Rectal smooth muscle tissue (tissue), 1 donor: ENCODE measurements around the gene RNASEH1.

Experiments used
- H3K27ac ChIP-seq: one replicate; pipeline ENCODE4 v1.7.0; 2013; ENCODE audit warnings: low read depth, low read length, inconsistent platforms
- H3K27me3 ChIP-seq: one replicate; pipeline ENCODE4 v1.7.0; 2013; ENCODE audit warnings: low read length; ENCODE audit not compliant: control insufficient read depth, insufficient read depth
- H3K36me3 ChIP-seq: one replicate; pipeline ENCODE4 v1.7.0; 2013; ENCODE audit warnings: low read length; ENCODE audit not compliant: control insufficient read depth, insufficient read depth
- H3K4me1 ChIP-seq: one replicate; pipeline ENCODE4 v1.7.0; 2013; ENCODE audit warnings: low read length; ENCODE audit not compliant: control insufficient read depth, insufficient read depth
- H3K4me3 ChIP-seq: one replicate; pipeline ENCODE4 v1.7.0; 2013; ENCODE audit warnings: low read length
- H3K9ac ChIP-seq: one replicate; pipeline ENCODE4 v1.7.0; 2013; ENCODE audit warnings: low read length

The RNASEH1 gene

DNA sequence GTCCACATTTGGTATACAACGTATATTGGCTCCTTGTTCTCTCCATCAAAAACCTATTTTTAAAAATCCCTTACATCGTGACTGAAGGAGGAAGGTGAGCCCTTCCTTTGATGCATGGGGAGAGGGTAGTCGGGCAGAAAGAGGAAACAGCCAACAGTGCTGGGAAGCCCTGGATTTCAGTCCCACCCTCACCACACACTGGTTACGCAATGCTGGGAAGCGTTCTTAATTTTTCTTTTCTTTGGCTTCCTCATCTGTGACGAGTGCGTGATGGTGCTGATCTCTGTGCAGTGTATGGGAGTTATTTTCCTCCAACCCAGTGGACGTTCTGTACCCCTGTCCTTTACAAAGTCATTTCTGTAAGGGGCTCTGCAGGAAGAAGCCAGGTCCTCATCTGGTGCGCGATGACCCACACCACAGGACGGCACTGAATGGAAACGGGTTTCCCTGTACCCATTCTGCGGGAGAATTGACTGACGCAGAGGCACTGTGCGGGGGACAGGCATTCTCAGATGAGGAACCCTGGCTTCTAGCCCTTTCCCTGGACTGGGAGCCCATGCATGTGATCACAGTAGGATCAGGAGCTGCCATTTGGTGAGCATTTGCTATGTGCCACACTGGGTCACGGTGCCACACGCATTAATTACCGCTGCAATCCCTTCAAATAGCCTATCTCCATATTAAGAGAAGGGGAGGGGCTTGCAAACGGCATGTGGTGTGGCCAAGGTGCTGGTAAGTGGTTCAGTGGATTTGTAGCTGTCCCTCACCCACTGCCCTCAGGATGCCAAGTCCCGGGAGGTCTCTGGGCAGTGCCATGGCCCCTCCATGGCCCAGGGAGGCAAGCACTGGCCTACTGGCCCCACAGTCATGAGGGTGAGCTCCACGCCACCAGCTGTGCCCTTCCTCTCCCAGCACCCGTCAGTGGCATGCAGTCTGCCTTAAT is 41.0 kb upstream of the RNASEH1 start:
- Histone ChIP-seq H3K4me1 (no peaks in the 10 kb centered on the region), H3K36me3 (no peaks in the 10 kb centered on the region), H3K9ac (no peak overlapping the region), H3K4me3 (no peak overlapping the region), H3K27ac (no peak overlapping the region), H3K27me3 (no peaks in the 10 kb centered on the region)

DNA sequence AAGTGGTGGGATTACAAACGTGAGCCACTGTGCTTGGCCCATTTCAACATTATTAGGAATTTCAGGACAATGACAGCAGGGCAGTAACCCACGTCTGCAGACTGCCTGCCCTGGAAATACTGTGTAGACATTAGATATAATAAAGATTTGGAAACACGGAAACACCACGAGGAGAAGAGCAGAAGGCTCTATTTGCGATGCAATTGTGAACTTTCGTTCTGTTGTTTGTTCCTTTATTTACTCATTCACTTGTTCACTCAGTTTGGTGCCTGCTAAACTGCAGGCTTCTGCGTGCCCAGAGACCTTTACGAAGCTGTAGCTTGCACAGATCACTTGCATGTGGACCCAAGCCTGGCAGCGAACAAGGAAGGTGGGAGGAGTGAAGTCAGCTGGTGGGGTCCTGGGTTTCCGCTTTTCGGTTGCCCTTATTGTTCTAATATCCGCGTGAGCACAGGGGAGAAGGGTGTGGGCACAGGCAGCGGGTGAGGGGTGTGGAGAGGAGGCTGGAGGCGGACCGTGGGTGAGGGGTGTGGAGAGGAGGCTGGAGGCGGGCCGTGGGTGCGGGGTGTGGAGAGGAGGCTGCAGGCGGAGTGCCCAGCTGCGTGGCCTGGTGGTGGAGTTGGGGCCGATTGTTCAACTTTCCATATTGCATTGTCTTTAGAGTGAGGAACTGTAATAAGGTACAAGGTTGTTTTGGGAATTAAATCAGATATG is 40.2 kb upstream of the RNASEH1 start:
- H3K4me3 ChIP-seq, result no peak overlapping the region
- no peaks in the 10 kb centered on the region for H3K36me3 ChIP-seq
- H3K9ac ChIP-seq, result no peak overlapping the region
- no peaks in the 10 kb centered on the region for H3K4me1 ChIP-seq
- no peak overlapping the region for H3K27ac ChIP-seq
- H3K27me3 ChIP-seq, result no peaks in the 10 kb centered on the region

DNA sequence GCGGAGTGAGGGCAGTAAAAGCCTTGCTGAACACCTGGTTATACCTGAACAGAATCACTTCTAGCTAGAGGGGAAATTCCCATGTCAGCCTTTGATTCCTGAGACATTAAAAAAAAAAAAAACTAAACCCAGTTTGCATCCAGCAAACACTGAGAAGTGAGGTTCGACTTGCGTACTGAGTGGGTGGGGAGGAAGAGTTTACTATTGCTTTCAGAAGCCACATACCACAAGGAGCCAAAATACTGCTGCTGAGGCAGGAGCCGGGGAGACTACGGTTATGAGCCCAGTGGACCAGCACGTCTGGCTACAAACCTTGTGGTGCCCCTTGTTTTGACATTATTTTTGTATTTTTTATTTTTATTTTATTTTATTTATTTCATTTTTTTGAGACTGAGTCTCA is 39.4 kb upstream of the RNASEH1 start:
- H3K27ac ChIP-seq, result no peak overlapping the region
- no peak overlapping the region for H3K9ac ChIP-seq
- H3K27me3 ChIP-seq, result no peaks in the 10 kb centered on the region
- H3K4me1 ChIP-seq, result no peaks in the 10 kb centered on the region
- no peaks in the 10 kb centered on the region for H3K36me3 ChIP-seq
- H3K4me3 ChIP-seq, result no peak overlapping the region

DNA sequence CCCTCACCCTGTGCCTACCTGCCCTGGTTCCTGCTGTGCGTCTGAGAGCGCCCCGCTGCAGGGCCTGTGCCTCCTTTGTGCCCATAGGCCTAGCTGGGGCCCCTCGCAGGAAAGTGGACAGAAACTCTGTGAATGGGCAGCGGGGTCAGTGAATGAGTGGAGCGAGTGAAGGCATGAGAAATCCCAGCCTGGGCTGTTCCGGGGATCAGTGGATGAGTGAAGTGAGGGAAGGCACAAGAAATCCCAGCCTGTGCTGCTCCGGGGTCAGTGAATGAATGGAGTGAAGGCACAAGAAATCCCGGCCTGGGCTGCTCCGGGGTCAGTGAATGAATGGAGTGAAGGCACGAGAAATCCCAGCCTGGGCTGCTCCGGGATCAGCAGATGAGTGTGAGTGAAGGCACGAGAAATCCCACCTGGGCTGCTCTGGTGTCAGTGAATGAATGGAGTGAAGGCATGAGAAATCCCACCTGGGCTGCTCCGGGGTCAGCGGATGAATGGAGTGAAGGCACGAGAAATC is 38.8 kb upstream of the RNASEH1 start:
- Histone ChIP-seq H3K36me3 (no peaks in the 10 kb centered on the region), H3K4me3 (no peak overlapping the region), H3K9ac (no peak overlapping the region), H3K27me3 (no peaks in the 10 kb centered on the region), H3K4me1 (no peaks in the 10 kb centered on the region), H3K27ac (no peak overlapping the region)

- Histone ChIP-seq H3K36me3 (no peaks in the 10 kb centered on the region), H3K4me1 (no peaks in the 10 kb centered on the region), H3K4me3 (no peak overlapping the region), H3K27me3 (no peaks in the 10 kb centered on the region), H3K9ac (no peak overlapping the region), H3K27ac (no peak overlapping the region)
These were observed 37.9 kb upstream of the RNASEH1 start for GRCh38 chr2:3595985-3596384.

GRCh38 chr2:3595404-3595803 is 37.3 kb upstream of the RNASEH1 start:
- Histone ChIP-seq H3K27me3 (no peaks in the 10 kb centered on the region), H3K27ac (no peak overlapping the region), H3K4me1 (no peaks in the 10 kb centered on the region), H3K9ac (no peak overlapping the region), H3K4me3 (no peak overlapping the region), H3K36me3 (no peaks in the 10 kb centered on the region)

- no peaks in the 10 kb centered on the region for H3K27me3 ChIP-seq
- no peaks in the 10 kb centered on the region for H3K4me1 ChIP-seq
- no peaks in the 10 kb centered on the region for H3K36me3 ChIP-seq
- no peak within 1 kb of the TSS for H3K9ac ChIP-seq
- H3K27ac ChIP-seq, result peak within 1 kb of the TSS; percentile 14
- H3K4me3 ChIP-seq, result peak within 1 kb of the TSS; percentile 15
These were observed 36.6 kb upstream of the RNASEH1 start, which contains the start of gene COLEC11 for GRCh38 chr2:3594493-3595281. Gene COLEC11, plus strand, starts transcription at chr2:3595112. Its CDS starts 9,229 bp downstream, at chr2:3604341.

DNA sequence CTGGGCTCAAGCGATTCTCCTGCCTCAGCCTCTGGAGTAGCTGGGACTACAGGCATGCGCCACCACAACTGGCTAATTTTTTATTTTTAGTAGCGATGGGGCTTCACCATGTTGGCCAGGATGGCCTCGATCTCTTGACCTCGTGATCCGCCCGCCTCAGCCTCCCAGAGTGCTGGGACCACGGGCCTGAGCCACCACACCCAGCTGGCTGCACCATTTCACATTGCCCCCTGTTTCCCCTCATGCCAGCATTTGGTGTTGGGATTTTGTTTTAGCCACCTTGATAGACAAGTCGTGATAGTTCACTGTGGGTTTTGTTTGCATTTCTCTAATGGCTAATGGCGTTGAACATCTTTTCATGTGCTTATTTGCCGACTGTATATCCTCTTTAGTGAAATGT is 31.0 kb upstream of the RNASEH1 start:
- H3K36me3 ChIP-seq, result peaks cover 2% of the 10 kb centered on the region
- no peaks in the 10 kb centered on the region for H3K27me3 ChIP-seq
- no peak overlapping the region for H3K4me3 ChIP-seq
- H3K27ac ChIP-seq, result no peak overlapping the region
- H3K9ac ChIP-seq, result no peak overlapping the region
- peaks cover 5% of the 10 kb centered on the region for H3K4me1 ChIP-seq

GRCh38 chr2:3588084-3588483 is 30.0 kb upstream of the RNASEH1 start:
- Histone ChIP-seq H3K9ac (no peak overlapping the region), H3K4me1 (peaks cover 5% of the 10 kb centered on the region), H3K4me3 (no peak overlapping the region), H3K27ac (no peak overlapping the region), H3K27me3 (no peaks in the 10 kb centered on the region), H3K36me3 (peaks cover 2% of the 10 kb centered on the region)

DNA sequence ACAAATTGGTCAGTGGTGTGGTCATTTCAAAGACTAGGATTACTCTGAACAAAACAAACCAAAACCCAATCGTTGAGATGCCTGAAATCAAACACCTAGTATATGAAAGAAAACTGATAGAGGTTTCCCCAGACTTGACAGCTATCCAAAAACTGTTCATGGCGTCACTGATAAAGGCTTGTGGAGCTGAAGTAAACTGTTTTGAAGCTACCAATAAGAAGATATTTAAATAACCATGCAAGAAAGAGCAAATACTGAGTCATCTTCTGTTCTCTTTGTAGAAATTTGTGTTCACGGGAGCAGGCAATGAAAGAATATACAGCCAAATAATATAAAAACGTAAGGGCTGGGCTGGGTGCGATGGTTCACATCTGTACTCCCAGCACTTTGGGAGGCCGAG is 29.3 kb upstream of the RNASEH1 start:
- H3K4me1 ChIP-seq, result peaks cover 5% of the 10 kb centered on the region
- H3K27me3 ChIP-seq, result no peaks in the 10 kb centered on the region
- no peak overlapping the region for H3K9ac ChIP-seq
- H3K4me3 ChIP-seq, result no peak overlapping the region
- peaks cover 2% of the 10 kb centered on the region for H3K36me3 ChIP-seq
- H3K27ac ChIP-seq, result no peak overlapping the region

DNA sequence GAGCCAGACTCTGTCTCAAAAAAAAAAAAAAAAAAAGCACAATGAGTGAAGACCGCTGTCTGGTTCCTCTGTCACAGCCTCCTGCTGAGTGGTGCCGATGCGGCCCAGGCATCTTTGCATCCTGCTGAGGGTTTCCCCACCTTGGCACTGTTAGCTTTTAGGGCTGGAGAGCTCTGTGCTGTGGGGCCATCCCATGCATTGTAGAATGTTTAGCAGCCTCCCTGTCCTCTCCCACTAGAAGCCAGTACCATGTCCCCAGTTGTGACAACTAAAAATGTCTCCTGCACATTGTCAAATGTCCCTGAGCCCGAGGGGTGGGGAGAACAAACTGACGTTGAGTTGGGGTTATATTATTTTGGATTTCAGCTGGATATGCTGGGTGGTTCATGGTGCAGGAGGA is 28.9 kb upstream of the RNASEH1 start:
- Histone ChIP-seq H3K36me3 (peaks cover 2% of the 10 kb centered on the region), H3K27ac (no peak overlapping the region), H3K4me1 (peaks cover 5% of the 10 kb centered on the region), H3K9ac (no peak overlapping the region), H3K4me3 (no peak overlapping the region), H3K27me3 (no peaks in the 10 kb centered on the region)

GRCh38 chr2:3586220-3586619 is 28.1 kb upstream of the RNASEH1 start:
- H3K36me3 ChIP-seq, result peaks cover 9% of the 10 kb centered on the region
- peaks cover 5% of the 10 kb centered on the region for H3K4me1 ChIP-seq
- no peak overlapping the region for H3K9ac ChIP-seq
- H3K27me3 ChIP-seq, result no peaks in the 10 kb centered on the region
- no peak overlapping the region for H3K4me3 ChIP-seq
- H3K27ac ChIP-seq, result peak overlapping the region; percentile 85
